ENCODE data around the gene INCENP.
"Not testable (repeated sequence)": the region's sequence is repeated elsewhere in the genome, so short reads cannot be mapped to it uniquely, and the experiment has no call there.

INCENP gene

GRCh38 chr11:62123669-62124185 is at the start of gene INCENP:
TSS of gene INCENP (plus strand) at chr11:62124011. CDS start at chr11:62128162, 4,151 bp downstream.
- H3K4me3 ChIP-seq (ENCODE audit: low read depth in 1 of 2, low read length in 2 of 2) = peak within 1 kb of the TSS; percentile 85 to 91
- H3K4me1 ChIP-seq (ENCODE audit: control insufficient read depth in 1 of 2, insufficient read depth in 2 of 2, low read length in 2 of 2) = peaks cover 0 to 11% of the 10 kb centered on the region in 2 donors
- H3K36me3 ChIP-seq (ENCODE audit: control insufficient read depth in 1 of 2, insufficient read depth in 2 of 2, low read length in 2 of 2) = peaks cover 0 to 7% of the 10 kb centered on the region in 2 donors
- H3K27ac ChIP-seq (ENCODE audit: low read length) = peak within 1 kb of the TSS; percentile 67
- no peaks in the 10 kb centered on the region for H3K9me3 ChIP-seq (ENCODE audit: control insufficient read depth in 1 of 2, low read length in 2 of 2)
- no peaks in the 10 kb centered on the region for H3K27me3 ChIP-seq (ENCODE audit: low read depth, low read length)

GRCh38 chr11:62075438-62075837 is 48.4 kb upstream of the INCENP start:
- no peak overlapping the region for H3K4me3 ChIP-seq (ENCODE audit: low read depth in 1 of 2, low read length in 2 of 2)
- H3K4me1 ChIP-seq (ENCODE audit: control insufficient read depth in 1 of 2, insufficient read depth in 2 of 2, low read length in 2 of 2) = no peaks in the 10 kb centered on the region
- no peaks in the 10 kb centered on the region for H3K36me3 ChIP-seq (ENCODE audit: control insufficient read depth in 1 of 2, insufficient read depth in 2 of 2, low read length in 2 of 2)
- no peaks in the 10 kb centered on the region for H3K9me3 ChIP-seq (ENCODE audit: control insufficient read depth in 1 of 2, low read length in 2 of 2)
- no peak overlapping the region for H3K27ac ChIP-seq (ENCODE audit: low read length)
- H3K27me3 ChIP-seq (ENCODE audit: low read depth, low read length) = no peaks in the 10 kb centered on the region

- no peaks in the 10 kb centered on the region for H3K9me3 ChIP-seq (ENCODE audit: control insufficient read depth in 1 of 2, low read length in 2 of 2)
- no peak overlapping the region for H3K27ac ChIP-seq (ENCODE audit: low read length)
- peaks cover 0 to 4% of the 10 kb centered on the region in 2 donors for H3K4me1 ChIP-seq (ENCODE audit: control insufficient read depth in 1 of 2, insufficient read depth in 2 of 2, low read length in 2 of 2)
- no peak overlapping the region for H3K4me3 ChIP-seq (ENCODE audit: low read depth in 1 of 2, low read length in 2 of 2)
- H3K36me3 ChIP-seq (ENCODE audit: control insufficient read depth in 1 of 2, insufficient read depth in 2 of 2, low read length in 2 of 2) = no peaks in the 10 kb centered on the region
- no peaks in the 10 kb centered on the region for H3K27me3 ChIP-seq (ENCODE audit: low read depth, low read length)
These were observed 46.7 kb upstream of the INCENP start for GRCh38 chr11:62077132-62077531.

GRCh38 chr11:62081378-62082291 is 42.2 kb upstream of the INCENP start:
- peaks cover 0 to 4% of the 10 kb centered on the region in 2 donors for H3K4me1 ChIP-seq (ENCODE audit: control insufficient read depth in 1 of 2, insufficient read depth in 2 of 2, low read length in 2 of 2)
- no peaks in the 10 kb centered on the region for H3K9me3 ChIP-seq (ENCODE audit: control insufficient read depth in 1 of 2, low read length in 2 of 2)
- no peaks in the 10 kb centered on the region for H3K36me3 ChIP-seq (ENCODE audit: control insufficient read depth in 1 of 2, insufficient read depth in 2 of 2, low read length in 2 of 2)
- H3K27ac ChIP-seq (ENCODE audit: low read length) = no peak overlapping the region
- no peaks in the 10 kb centered on the region for H3K27me3 ChIP-seq (ENCODE audit: low read depth, low read length)
- no peak overlapping the region for H3K4me3 ChIP-seq (ENCODE audit: low read depth in 1 of 2, low read length in 2 of 2)

GRCh38 chr11:62082292-62082657 is 41.5 kb upstream of the INCENP start:
- no peaks in the 10 kb centered on the region for H3K27me3 ChIP-seq (ENCODE audit: low read depth, low read length)
- no peak overlapping the region for H3K27ac ChIP-seq (ENCODE audit: low read length)
- no peaks in the 10 kb centered on the region for H3K9me3 ChIP-seq (ENCODE audit: control insufficient read depth in 1 of 2, low read length in 2 of 2)
- H3K4me1 ChIP-seq (ENCODE audit: control insufficient read depth in 1 of 2, insufficient read depth in 2 of 2, low read length in 2 of 2) = peaks cover 0 to 4% of the 10 kb centered on the region in 2 donors
- no peak overlapping the region for H3K4me3 ChIP-seq (ENCODE audit: low read depth in 1 of 2, low read length in 2 of 2)
- no peaks in the 10 kb centered on the region for H3K36me3 ChIP-seq (ENCODE audit: control insufficient read depth in 1 of 2, insufficient read depth in 2 of 2, low read length in 2 of 2)

GRCh38 chr11:62084801-62085200 is 39.0 kb upstream of the INCENP start:
- H3K4me3 ChIP-seq (ENCODE audit: low read depth in 1 of 2, low read length in 2 of 2); H3K9me3 ChIP-seq (ENCODE audit: control insufficient read depth in 1 of 2, low read length in 2 of 2); H3K27ac ChIP-seq (ENCODE audit: low read length); H3K4me1 ChIP-seq (ENCODE audit: control insufficient read depth in 1 of 2, insufficient read depth in 2 of 2, low read length in 2 of 2); H3K27me3 ChIP-seq (ENCODE audit: low read depth, low read length); H3K36me3 ChIP-seq (ENCODE audit: control insufficient read depth in 1 of 2, insufficient read depth in 2 of 2, low read length in 2 of 2): not testable (repeated sequence)

GRCh38 chr11:62087694-62088093 is 36.1 kb upstream of the INCENP start:
- H3K4me1 ChIP-seq (ENCODE audit: control insufficient read depth in 1 of 2, insufficient read depth in 2 of 2, low read length in 2 of 2) = no peaks in the 10 kb centered on the region
- no peak overlapping the region for H3K4me3 ChIP-seq (ENCODE audit: low read depth in 1 of 2, low read length in 2 of 2)
- H3K27me3 ChIP-seq (ENCODE audit: low read depth, low read length) = no peaks in the 10 kb centered on the region
- H3K36me3 ChIP-seq (ENCODE audit: control insufficient read depth in 1 of 2, insufficient read depth in 2 of 2, low read length in 2 of 2) = no peaks in the 10 kb centered on the region
- no peaks in the 10 kb centered on the region for H3K9me3 ChIP-seq (ENCODE audit: control insufficient read depth in 1 of 2, low read length in 2 of 2)
- no peak overlapping the region for H3K27ac ChIP-seq (ENCODE audit: low read length)

GRCh38 chr11:62088331-62088933 is 35.4 kb upstream of the INCENP start:
- Histone ChIP-seq H3K9me3 (ENCODE audit: control insufficient read depth in 1 of 2, low read length in 2 of 2) (no peaks in the 10 kb centered on the region), H3K27ac (ENCODE audit: low read length) (no peak overlapping the region), H3K27me3 (ENCODE audit: low read depth, low read length) (no peaks in the 10 kb centered on the region), H3K36me3 (ENCODE audit: control insufficient read depth in 1 of 2, insufficient read depth in 2 of 2, low read length in 2 of 2) (no peaks in the 10 kb centered on the region), H3K4me1 (ENCODE audit: control insufficient read depth in 1 of 2, insufficient read depth in 2 of 2, low read length in 2 of 2) (no peaks in the 10 kb centered on the region), H3K4me3 (ENCODE audit: low read depth in 1 of 2, low read length in 2 of 2) (no peak overlapping the region)

GRCh38 chr11:62103141-62103540 is 20.7 kb upstream of the INCENP start:
- Histone ChIP-seq H3K27ac (ENCODE audit: low read length) (no peak overlapping the region), H3K27me3 (ENCODE audit: low read depth, low read length) (no peaks in the 10 kb centered on the region), H3K9me3 (ENCODE audit: control insufficient read depth in 1 of 2, low read length in 2 of 2) (no peaks in the 10 kb centered on the region), H3K36me3 (ENCODE audit: control insufficient read depth in 1 of 2, insufficient read depth in 2 of 2, low read length in 2 of 2) (no peaks in the 10 kb centered on the region), H3K4me1 (ENCODE audit: control insufficient read depth in 1 of 2, insufficient read depth in 2 of 2, low read length in 2 of 2) (peaks cover 5 to 12% of the 10 kb centered on the region in 2 donors), H3K4me3 (ENCODE audit: low read depth in 1 of 2, low read length in 2 of 2) (no peak overlapping the region)

- H3K27me3 ChIP-seq (ENCODE audit: low read depth, low read length) = no peaks in the 10 kb centered on the region
- no peaks in the 10 kb centered on the region for H3K36me3 ChIP-seq (ENCODE audit: control insufficient read depth in 1 of 2, insufficient read depth in 2 of 2, low read length in 2 of 2)
- H3K4me3 ChIP-seq (ENCODE audit: low read depth in 1 of 2, low read length in 2 of 2) = no peak overlapping the region
- no peak overlapping the region for H3K27ac ChIP-seq (ENCODE audit: low read length)
- H3K9me3 ChIP-seq (ENCODE audit: control insufficient read depth in 1 of 2, low read length in 2 of 2) = no peaks in the 10 kb centered on the region
- H3K4me1 ChIP-seq (ENCODE audit: control insufficient read depth in 1 of 2, insufficient read depth in 2 of 2, low read length in 2 of 2) = peaks cover 5 to 12% of the 10 kb centered on the region in 2 donors
These were observed 19.8 kb upstream of the INCENP start for GRCh38 chr11:62103986-62104385.

- H3K27me3 ChIP-seq (ENCODE audit: low read depth, low read length) = no peaks in the 10 kb centered on the region
- H3K4me1 ChIP-seq (ENCODE audit: control insufficient read depth in 1 of 2, insufficient read depth in 2 of 2, low read length in 2 of 2) = peaks cover 5 to 12% of the 10 kb centered on the region in 2 donors
- peak overlapping the region; percentile 86 for H3K27ac ChIP-seq (ENCODE audit: low read length)
- no peaks in the 10 kb centered on the region for H3K36me3 ChIP-seq (ENCODE audit: control insufficient read depth in 1 of 2, insufficient read depth in 2 of 2, low read length in 2 of 2)
- H3K9me3 ChIP-seq (ENCODE audit: control insufficient read depth in 1 of 2, low read length in 2 of 2) = no peaks in the 10 kb centered on the region
- peak overlapping the region; percentile 45 to 53 for H3K4me3 ChIP-seq (ENCODE audit: low read depth in 1 of 2, low read length in 2 of 2)
These were observed 18.8 kb upstream of the INCENP start for GRCh38 chr11:62104816-62105653.

Measured in muscle layer of duodenum (tissue), 2 donors.